GM18907 (cell line): Measurements from ENCODE around the gene MGAT3.
"Not testable (repeated sequence)": the region's sequence is repeated elsewhere in the genome, so short reads cannot be mapped to it uniquely, and the experiment has no call there.

Experiments
- ATAC-seq: cut with Tn5 transposase; IDR thresholded peaks from one replicate; pipeline ENCODE4 v1.9.1; 2021; ENCODE audit warnings: mild to moderate bottlenecking, moderate library complexity; ENCODE audit not compliant: unreplicated experiment

MGAT3 gene

DNA sequence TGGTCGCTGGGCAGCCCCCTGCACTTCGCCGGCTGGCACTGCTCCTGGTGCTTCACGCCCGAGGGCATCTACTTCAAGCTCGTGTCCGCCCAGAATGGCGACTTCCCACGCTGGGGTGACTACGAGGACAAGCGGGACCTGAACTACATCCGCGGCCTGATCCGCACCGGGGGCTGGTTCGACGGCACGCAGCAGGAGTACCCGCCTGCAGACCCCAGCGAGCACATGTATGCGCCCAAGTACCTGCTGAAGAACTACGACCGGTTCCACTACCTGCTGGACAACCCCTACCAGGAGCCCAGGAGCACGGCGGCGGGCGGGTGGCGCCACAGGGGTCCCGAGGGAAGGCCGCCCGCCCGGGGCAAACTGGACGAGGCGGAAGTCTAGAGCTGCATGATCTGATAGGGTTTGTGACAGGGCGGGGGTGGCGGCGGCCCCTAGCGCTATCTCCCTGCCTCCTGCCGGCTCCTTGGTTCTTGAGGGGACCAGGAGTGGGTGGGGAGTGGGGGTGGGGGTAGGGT, 31.8 kb downstream of the MGAT3 start:
- ATAC-seq, result no peak

DNA sequence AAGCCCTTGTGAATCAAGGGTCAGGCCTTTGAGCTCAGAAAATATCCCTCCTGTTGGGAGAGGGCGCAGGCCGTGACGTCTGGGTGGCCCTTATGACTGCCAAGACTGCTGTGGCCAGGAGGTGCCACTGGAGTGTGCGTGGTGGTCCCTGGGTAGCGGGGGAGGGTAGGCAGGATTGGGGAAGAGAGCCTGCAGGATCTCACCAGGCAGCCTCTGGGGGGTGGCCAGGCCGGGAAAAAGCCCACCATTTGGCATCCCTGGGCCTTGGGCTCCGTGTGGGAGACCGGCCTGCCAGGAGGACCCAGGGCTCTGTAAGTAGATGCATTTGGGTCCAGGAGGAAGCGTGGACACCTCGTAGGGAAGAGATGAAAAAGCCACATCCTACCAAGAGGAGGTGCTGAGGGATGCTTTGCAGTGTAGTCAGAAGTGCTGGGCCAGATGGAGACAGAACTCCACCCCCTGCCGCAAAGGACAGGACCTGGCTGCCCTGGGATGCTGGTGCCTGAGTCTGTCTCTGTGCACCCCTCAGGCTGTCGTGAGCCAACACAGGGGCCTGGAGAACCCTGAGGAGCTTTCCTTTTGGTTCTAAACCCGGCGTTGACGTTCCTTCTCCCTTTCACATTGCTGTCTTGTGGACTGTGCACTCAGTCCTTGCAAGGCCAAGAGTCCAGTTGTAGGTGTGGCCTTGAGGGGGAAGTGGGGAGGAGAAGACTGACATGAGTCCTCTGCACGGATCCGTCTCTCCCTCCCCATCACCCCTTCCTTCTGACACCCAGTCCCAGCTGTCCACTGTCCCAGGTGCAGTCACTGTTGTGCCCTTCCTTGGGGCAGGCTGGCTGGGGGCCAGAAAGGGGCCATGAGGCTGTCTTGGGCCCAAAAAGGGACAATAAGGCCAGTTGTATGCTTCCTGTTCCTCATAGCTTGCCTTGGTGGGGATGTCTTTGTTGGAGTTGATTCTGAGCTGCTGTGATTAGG, 32.6 kb downstream of the MGAT3 start:
- ATAC-seq, result no peak

DNA sequence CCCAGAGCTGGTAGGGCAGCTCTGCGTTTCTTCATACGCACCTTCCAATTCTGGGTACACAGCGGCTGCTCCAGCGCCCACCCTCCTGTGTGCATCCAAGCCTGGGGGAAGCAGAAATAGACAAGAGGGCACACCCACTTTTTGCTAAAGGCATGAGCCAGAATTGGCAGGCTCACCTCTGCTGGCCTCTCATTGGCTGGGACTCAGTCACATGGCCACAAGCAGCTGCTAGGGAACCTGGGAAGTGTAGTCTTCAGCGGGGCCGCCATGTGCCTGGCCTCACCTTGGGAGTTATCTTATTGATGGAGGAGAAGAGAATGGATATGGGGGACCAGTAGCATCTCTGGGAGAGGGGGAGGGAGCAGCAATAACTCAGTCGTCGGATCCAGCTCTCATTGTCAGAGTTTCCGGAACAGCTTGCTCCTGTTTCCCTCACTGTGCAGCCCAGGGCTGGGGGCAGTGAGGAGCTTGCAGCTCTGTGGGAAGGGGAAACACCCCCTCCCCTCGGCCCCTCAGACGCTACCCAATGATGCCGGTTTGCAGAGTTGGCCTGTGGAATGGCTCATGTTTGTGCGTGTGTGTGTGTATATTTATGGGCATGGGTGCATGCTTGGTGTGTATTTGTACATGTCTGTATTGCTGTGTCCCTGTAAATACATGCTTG, 33.5 kb downstream of the MGAT3 start:
- ATAC-seq, result no peak

GRCh38 chr22:39490966-39491680, 34.3 kb downstream of the MGAT3 start:
- ATAC-seq, result no peak

- no peak for ATAC-seq
Measured at GRCh38 chr22:39491696-39492095, 34.9 kb downstream of the MGAT3 start.

GRCh38 chr22:39492186-39492585, 35.4 kb downstream of the MGAT3 start:
- ATAC-seq, result no peak

- ATAC-seq, result no peak
Measured at GRCh38 chr22:39493759-39494158, 36.9 kb downstream of the MGAT3 start.

DNA sequence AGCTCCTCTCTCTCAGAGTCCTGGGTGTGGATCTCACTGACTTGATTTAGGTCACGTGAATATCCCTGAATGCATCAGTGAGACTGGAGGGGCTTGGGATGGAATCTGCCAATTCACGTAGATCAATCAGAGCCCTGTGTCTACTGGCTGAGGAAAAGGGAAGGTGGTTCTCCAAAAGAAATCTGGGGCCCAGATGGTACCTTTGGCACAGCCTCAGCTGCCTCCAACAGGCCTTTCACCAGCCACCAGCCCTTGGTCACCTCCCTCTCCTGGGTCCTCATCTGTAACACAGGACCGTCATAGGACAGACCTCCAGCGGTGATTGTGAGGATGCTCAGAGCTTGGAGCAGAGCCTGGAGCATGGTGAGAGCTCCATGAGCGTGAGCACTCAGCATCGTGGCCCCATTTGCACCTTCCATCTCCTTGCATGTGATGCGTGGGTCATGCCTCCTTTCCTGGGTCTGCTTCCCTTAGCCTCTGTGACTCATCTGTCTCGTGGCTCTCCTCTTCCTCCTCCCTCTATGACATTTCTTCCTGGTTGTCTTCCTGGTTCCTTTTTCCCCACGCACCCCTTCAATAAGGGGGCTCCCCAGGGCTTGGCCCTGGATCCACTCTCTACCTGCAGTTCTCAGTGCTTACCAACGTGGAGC, 37.8 kb downstream of the MGAT3 start:
- no peak for ATAC-seq

GRCh38 chr22:39496131-39496838, 39.5 kb downstream of the MGAT3 start:
- ATAC-seq, result no peak

DNA sequence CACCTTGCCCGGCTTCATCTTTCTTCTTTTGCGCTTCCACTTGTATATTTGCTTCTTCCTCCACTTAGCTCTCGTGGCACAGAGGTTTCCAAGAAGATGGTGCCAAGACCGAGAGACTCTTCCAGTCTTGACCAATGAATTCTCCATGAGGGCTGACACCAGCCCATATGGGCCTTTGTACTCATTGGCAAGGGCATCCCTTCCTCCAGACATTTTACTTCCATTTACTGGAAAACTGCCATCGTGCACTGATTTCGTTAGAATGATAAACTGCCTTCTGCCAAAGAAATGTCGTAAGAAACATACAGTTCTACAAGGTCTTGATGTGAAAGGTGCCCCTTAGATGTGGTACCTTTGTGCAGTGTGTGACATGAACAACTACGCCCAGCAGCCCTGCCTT, 40.6 kb downstream of the MGAT3 start:
- no peak for ATAC-seq

DNA sequence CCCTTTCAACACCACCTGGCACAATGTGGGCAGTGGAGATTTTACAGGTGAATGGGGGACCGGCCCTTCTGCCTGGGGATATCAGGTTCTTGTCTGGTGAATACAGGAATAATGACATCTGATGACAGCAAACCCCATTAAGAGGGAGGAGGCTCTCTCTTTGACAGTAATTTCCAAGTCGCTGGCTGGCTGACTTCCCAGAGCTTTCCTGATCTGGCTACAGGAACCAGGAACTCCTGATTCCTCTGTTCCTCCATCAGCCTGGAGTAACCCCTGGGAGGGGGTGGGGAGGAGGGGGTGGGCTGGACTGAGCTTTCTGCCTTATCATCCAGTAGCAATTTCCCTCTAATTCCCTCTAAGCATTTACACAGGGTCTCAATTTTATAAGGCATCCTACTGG, 41.6 kb downstream of the MGAT3 start:
- ATAC-seq, result no peak

- no peak for ATAC-seq
Measured at GRCh38 chr22:39498802-39499201, 42.0 kb downstream of the MGAT3 start.

DNA sequence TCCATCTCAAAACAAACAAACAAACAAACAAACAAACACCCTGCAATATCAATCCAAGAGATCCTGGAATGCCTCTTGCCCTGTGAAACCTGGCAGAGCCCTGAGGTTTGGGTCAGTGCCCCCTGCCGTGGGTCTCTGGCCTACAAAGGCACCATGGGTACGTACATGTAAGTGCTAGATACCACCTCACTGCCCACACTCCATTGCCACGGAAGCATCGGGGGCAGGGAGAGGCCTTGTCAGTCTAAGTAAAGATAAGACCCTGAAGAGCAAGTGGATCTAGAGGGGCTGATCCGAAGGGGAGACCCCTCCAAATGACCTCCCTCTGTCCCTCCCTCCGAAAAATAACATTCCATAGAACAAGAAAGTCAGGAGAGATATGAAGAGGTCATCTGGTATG, 43.3 kb downstream of the MGAT3 start:
- no peak for ATAC-seq

DNA sequence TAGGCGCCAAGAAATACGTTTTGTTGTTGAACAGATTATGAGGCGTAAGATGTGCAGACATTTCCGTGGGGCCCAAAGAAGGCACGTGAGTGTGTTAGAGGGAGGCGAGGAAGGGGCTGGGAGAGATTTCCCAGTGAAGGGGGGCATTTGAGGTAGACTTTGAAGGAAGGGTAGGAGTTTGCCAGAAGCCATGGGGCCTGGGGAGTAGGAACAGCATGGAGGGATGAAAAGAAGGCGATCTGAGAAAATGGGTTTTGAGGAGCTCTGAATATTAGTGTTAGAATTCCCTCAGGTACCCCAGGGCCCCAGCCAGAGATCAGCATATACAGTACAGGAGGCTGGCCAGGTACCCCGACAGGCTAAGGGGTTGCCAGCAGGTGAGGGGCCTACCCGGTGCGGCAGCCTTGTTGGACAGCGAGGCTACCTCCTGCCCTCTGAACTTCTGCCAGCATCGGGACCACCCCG, 44.9 kb downstream of the MGAT3 start:
- ATAC-seq, result no peak

DNA sequence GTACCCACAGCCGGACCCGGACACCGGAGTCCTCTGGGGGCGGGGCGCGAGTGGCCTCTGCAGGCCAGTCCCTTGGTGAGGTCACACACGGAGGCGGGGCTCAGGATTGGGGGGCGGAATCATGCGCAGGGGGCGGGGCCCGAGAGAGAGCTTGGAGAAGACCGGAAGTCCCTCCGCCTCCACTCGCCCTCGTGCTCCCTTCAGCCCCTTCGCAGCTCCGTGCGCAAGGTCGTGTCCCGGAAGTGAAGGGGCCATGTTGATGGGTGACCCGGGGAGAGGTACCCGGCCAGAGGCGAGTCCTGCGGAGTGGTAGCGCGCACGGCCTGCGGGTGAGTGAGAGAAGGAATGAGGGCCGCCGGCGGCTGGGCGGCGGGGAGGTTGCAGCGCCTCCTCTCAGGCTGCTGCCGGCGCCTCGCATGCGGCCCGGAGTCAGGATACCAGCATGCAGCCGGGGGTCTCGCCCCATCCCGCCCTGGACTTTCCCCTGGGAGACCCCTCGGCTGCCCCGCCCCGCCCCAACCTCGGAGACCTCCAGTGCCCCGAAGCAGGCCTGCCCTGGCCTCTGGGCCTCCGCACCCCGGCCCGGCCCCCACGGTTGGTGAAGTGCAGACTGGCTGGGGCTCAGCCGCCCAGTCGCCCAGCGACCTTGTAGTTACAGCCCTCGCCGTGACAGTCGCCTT, 45.4 kb downstream of the MGAT3 start, which contains the start of gene MIEF1:
Gene MIEF1 (plus strand): TSS at position 182 of the 680 bp plus-strand sequence. CDS start 9,005 bp downstream, outside the sequence.
- ATAC-seq, result peak; percentile 91

GRCh38 chr22:39502789-39503409, 46.1 kb downstream of the MGAT3 start:
- no peak for ATAC-seq

- ATAC-seq, result no peak
Measured at GRCh38 chr22:39503630-39504029, 46.8 kb downstream of the MGAT3 start.

DNA sequence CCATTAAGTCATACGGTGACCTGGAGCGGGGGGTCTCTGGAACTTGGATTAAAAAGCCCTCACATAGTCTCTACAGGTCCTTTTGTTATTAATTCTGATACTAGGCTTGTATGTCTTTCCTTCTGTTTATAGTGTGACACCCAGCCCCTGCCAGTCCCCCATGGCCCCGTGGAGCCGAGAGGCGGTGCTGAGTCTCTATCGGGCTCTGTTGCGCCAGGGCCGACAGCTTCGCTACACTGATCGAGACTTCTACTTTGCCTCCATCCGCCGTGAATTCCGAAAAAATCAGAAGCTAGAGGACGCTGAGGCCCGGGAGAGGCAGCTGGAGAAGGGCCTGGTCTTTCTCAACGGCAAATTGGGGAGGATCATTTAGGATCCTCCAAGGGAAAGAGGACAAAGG, 47.3 kb downstream of the MGAT3 start:
- no peak for ATAC-seq

- not testable (repeated sequence) for ATAC-seq
Measured at GRCh38 chr22:39507021-39507420, 50.2 kb downstream of the MGAT3 start.
